OCI-M2 (cell line): ENCODE measurements around the gene FANCC.

ENCODE experiments used
- DNase-seq: peaks from one replicate; lab custom pipeline; 2025; ENCODE audit not compliant: unreplicated experiment; lab: John Stamatoyannopoulos, UW

FANCC gene

DNA sequence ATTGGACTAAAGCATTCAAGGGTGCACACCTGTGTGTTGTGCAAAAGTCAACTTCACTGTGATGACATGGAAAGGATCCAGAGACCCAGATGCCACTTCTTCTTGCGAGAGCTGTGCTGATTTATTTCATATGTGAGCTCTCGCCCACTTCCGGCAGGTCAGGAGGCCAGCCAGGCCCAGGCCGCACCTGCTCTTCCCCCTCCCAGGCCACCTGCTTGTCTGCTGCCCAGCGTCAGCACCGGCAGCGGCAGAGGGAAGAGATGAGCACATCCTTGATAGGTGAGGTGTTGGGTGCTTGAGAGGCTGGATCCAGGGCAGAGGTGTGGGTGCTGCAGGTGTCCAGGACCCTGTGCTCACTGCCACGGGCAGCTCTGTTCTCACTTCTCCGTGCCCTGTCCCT, 242.9 kb downstream of the FANCC start:
- no peak for DNase-seq

DNA sequence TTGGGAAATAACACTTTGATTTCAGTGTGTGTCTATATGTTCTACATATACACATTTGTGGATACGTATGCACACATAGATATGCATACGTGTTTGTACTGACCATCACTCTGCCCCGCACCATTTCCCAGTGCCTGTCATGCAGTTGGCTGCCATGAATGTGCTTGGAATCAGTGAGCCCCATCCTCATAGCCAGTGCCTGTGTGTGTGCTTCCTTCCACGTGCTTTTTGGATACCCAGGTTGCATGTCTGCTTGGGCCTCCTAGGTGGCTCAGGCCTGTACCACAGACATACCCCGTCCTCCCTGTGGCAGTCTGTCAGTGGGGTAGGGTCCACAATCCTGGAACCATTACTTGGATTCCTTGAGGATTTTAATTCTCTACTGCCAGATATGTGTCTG, 243.6 kb downstream of the FANCC start:
- DNase-seq = no peak

DNA sequence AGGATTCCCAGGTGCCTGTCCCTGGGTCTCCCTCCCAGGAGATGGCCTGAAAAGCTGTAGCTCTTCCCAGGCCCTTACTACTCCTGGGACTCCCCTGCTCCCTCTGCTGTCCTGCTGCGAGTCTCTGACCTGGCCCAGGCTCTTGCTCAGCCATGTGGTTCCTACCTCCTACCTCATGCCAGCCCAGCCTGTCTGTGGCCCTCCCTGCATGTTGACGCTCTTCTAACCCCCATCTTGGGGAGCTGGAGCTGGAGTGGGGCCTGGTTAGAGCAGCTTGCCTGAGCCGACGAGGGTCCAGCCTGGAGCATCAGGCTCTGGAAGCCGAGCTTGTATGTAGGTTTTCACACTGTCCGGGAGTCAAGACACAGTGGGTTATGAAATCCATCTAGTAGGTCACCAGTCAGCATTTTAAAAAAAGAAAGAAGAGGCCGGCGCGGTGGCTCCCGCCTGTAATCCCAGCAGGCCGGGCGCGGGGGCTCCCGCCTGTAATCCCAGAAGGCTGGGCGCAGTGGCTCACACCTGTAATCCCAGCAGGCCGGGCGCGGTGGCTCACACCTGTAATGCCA, 244.4 kb downstream of the FANCC start:
- no peak for DNase-seq

DNA sequence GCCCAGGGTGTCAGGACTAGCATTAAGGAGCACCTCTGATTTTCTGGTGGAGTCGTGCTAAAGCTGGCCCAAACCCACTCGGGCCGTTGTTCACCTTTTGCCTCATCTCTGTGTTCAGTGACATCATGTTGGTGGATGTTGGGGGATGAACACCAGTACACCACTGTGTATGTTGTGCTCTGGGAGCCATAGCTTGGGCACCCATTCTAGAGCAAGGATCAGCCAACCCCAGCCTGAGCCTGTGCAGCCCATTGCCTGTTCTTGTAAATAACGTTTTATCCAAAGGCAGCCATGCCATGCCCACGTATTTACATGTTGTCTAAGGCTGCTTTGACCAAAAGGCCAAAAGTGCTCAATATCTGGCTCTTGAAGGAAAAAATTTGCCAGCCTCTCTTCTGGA, 245.6 kb downstream of the FANCC start:
- DNase-seq = no peak

GRCh38 chr9:95071450-95071849, 246.1 kb downstream of the FANCC start:
- DNase-seq = no peak

- DNase-seq = no peak
Observed at GRCh38 chr9:95070549-95071021, 246.9 kb downstream of the FANCC start.

DNA sequence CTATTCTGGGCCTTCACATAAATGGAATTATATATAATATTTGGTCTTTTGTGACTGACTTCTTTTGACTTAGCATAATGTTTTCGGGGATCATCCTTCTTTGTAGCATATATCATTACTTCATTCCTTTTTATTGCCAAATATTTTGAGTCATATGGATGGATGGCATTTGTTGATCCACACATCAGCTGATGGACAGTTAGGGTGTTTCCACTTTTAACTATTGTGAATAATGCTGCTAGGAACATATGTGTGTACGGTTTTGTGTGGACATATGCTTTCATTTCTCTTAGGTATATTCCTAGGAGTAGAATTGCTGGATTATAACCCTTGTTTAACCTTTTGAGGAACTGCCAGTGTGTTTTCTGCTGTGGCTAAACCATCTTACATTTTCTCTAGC, 249.6 kb downstream of the FANCC start:
- DNase-seq = no peak

- DNase-seq = no peak
Observed at GRCh38 chr9:95067057-95067456, 250.5 kb downstream of the FANCC start.

DNA sequence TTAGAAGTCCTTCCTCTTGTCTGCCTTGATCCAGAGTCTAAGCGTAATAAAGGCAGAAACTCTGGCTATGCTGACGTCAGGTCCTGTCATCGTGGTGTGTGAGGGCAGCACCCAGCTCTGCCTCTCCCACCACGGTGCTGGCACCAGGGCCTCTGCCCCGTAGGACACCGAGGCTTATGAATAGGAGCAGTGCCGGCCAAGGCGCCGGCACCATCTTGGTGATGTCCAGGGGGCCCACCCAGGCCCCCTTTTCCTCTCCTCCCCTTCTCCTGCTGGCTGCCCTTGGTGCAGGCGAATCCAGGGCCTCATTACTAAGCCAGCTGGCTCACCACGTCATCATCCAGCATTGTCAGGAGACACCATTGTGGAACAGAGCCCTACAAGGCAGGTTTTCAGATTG, 252.3 kb downstream of the FANCC start:
- DNase-seq = no peak

DNA sequence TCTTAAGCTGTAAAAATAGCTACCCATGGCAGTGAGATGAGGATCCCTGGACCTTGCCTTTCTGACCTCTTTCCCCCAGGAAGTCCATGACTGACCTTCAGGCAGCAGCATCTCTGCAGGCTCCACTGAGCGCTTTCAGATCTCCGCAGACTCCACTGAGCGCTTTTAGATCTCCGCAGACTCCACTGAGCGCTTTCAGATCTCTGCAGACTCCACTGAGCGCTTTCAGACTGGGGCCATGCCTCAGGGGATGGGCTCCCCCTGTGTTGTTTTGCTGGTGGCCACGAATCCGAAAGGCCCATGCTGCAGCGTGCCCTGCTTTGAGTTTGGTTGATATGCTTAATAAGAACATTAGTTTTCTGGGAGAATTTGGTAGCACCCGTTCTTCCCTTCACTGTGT, 254.2 kb downstream of the FANCC start:
- no peak for DNase-seq

DNA sequence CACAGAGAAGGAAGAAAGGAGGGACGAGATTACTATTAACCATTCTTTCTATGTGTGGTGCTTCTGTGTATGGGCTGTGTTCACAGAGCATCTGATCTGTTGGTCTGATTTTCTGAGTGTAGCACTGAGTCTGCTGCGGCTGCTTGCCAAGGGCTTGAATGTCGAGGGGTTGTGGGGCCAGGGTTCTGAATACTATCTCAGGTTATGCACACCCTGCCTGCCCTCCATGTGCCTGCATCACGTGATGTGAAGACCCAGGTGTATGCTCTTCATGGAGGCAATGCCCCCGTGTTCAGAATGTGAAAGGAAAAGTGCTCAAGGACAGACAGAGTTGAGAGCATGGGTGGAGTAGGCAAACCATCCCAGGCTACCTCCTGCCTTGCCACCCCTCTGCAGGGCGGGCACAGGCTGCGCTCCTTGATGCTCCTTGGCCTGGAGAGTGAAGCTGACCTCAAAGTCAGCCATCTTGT, 254.9 kb downstream of the FANCC start:
- DNase-seq = no peak

GRCh38 chr9:95061916-95062595, 255.5 kb downstream of the FANCC start:
- no peak for DNase-seq

- DNase-seq = no peak
Observed at GRCh38 chr9:95060916-95061315, 256.6 kb downstream of the FANCC start.

DNA sequence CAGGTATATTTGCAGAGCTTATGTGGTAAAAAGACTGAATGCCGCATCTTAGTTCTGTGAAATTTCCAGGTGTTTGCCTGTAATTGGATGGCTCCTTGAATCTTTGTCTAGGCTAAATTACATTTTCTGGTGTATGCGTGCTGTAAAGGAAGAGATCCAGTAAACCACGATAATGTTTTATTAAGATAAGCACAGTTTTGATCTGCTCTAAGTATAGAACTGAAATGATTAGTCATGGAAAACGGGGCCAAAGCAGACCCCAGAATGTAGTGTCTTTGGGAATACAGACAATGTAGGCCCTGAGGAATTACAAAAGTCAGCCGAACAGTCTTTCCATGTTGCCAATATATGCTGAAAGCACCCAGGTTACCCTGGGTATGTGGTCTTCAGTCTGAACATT, 257.3 kb downstream of the FANCC start:
- DNase-seq = no peak

DNA sequence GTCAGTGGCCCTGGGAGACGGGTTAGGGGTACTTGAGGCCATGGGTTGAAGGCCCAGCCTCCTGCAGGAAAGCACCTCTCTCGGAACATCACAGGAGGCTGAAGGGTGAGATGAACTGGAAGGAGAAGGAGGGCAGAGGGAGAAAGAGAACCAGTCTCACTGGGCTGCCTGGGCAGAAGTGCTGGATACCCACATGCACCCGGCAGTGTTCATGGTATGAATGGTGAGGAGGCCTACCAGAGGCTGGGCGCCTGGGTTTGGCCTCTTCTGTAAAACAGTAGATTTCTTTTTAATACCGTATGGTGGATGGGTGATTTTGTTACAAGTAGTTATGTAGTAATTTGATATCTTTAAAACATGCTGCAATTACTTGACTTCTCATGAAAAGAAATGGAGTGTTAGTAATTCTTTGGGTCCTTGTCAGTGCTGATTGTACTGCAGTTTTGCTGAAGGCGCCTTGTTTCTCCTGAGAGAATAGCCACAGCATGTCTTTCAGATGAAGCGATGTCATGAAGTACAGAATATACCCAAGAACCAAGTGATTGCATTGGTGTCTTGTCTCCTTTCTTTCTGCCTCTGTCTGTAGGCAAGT, 258.6 kb downstream of the FANCC start:
- no peak for DNase-seq

GRCh38 chr9:95058121-95058785, 259.3 kb downstream of the FANCC start:
- no peak for DNase-seq

DNA sequence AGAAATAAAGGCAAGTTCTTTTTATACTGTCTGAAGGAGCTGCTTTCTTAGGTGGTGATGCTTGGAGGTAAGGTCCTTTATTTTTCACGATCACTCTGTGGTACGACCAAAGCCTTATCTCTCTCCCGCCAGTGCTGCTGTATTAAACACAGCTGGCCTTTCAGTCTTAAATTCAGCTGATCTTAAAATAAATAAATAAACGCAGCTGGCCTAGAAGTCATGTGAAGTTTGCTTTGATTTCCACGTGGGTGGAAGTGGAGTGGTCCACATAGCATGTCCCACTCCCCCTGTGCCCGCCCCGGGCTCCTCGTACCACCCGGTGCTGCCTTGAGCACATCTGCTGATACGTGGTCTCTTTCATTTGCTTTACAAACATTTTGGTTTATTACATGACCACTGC, 260.4 kb downstream of the FANCC start:
- DNase-seq = no peak

DNA sequence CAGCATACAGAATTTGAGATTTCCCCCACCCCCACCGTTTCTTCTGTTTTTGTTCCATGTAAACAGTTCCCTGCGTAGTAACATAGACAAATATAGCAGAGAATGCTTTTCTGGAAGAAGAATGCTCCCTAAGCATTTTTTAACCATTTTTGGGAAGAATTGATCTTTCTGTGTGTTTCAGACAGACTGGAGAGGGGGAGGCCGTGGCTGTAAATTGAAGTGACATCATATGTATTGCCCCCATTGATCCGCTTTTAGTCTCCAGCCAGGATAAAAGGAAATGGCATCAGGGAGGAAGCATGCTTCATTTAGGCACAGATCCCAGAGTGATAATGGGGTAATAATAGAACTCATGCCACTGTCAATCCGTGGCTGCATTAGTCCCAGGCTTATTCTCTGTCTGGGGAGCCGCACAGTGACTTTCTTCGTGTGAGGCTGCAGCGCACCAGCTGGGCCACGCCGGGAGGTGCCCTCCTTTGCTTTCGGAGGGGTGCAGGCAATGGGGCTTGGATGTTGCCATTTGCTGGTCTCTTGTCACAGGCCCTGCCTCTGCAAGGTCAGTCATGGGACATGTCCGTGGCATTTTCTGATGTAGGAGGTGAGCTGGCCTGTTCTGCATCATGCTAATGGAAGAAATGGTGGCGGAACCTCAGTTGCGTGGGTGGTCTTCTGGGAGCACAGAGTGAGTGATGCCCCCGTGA, 261.5 kb downstream of the FANCC start:
- DNase-seq = no peak

GRCh38 chr9:95055334-95055850, 262.1 kb downstream of the FANCC start:
- DNase-seq = no peak

DNA sequence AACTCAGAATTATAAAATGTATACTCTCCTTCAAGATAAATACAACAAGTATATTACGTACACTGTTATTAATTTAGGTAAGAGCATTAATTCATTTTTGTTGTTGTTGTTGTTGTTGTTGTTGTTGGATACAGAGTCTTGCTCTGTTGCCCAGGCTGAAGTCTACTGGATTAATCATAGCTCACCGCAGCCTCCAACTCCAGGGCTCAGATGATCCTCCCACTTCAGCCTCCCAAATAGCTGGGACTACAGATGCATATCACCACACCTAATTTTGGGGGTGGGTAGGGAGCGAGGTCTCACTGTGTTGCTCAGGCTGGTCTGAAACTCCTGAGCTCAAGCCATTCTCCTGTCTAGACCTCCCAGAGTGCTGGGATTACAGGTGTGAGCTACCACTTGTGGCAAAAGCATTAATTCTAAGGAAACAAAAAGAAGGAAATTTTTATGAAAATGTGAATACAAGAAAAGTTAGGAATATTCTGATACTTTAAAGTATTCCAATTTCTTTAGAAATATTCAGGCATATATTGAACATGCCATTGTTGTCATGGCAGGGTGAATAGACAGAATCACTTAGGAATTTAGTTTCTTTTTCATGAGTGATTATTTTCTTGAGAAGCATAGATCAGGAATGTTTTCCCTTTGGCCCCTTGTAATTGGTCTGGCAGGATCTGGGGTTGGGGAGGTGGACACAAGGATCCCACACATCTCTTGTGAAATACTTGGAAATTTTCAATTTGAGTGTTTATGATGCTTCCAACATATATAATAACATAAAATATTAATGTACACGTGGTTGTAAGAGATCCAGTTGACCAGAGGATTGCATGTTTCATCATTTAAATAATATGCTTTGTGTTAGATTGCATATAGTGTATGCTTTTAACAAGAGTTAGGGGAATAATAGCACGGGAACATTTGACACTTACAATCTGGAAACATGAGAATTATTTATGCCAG, 263.6 kb downstream of the FANCC start:
- DNase-seq = no peak
